ENCODE results near the gene ABLIM2. TPM values are rescaled to one million over a fixed set of nuclear protein-coding genes. Genes with fewer than 3 reads are reported as not detected.

Gene ABLIM2
- total and polyA plus RNA-seq, 2 of the 4 experiments (the other 2 are of a cell fraction) = under 0.01 to 0.10 TPM

- Histone ChIP-seq H3K27me3 (ENCODE audit: control insufficient read depth, insufficient read depth, low read length) (peaks cover 2% of the 10 kb centered on the region; the same call in 1 of the 2 replicates), H2AK9ac (replicated peaks; ENCODE audit: low read depth, low read length, poor library complexity) (no peak overlapping the region), H3K9me1 (ENCODE audit: insufficient read depth, low read length) (peaks cover 18% of the 10 kb centered on the region), H3K9me3 (ENCODE audit: control insufficient read depth, insufficient read depth, low read length) (no peaks in the 10 kb centered on the region), H3K36me3 (ENCODE audit: control insufficient read depth, insufficient read depth, low read length) (no peaks in the 10 kb centered on the region), H3K56ac (ENCODE audit: extremely low read depth, insufficient read depth, low read length) (no peak overlapping the region), H3K18ac (ENCODE audit: low read depth, low read length) (no peak overlapping the region), H3K4me3 (ENCODE audit: insufficient read depth, low read depth, low read length) (no peak overlapping the region), H3K14ac (replicated peaks; ENCODE audit: low read depth, low read length) (no peak overlapping the region), H3K4ac (ENCODE audit: low read depth, low read length) (no peak overlapping the region), H2AK5ac (ENCODE audit: low read depth, low read length) (peak overlapping the region; percentile 54), H2BK120ac (ENCODE audit: low read depth, low read length) (0 out of 2 replicates have a peak overlapping the region, but pooled peaks have one; percentile 50), H3K79me1 (ENCODE audit: low read depth in 1 of 2, low read length in 2 of 2) (peaks cover 0 to 8% of the 10 kb centered on the region in 2 experiments; a peak in 2 of 4 replicates), H3K9ac (ENCODE audit: low read depth, low read length) (no peak overlapping the region), H3K4me2 (ENCODE audit: low read depth, low read length) (no peak overlapping the region), H3K23ac (ENCODE audit: low read depth, low read length) (no peak overlapping the region), H2BK5ac (ENCODE audit: low read depth, low read length, poor library complexity, severe bottlenecking) (no peak overlapping the region), H2AFZ (replicated peaks; ENCODE audit: low read length, poor library complexity) (no peak overlapping the region), H4K8ac (ENCODE audit: low read depth in 2 of 2, low read length in 2 of 2) (no peak overlapping the region), H4K91ac (ENCODE audit: insufficient read depth, low read depth, low read length) (no peak overlapping the region), H4K20me1 (ENCODE audit: insufficient read depth, low read length) (no peaks in the 10 kb centered on the region; the same call in 1 of the 2 replicates), H3K27ac (ENCODE audit: insufficient read depth, low read length) (no peak overlapping the region), H2BK20ac (ENCODE audit: low read depth, low read length) (no peak overlapping the region; the same call in 1 of the 2 replicates), H3K4me1 (ENCODE audit: control insufficient read depth, insufficient read depth, low read length) (peaks cover 21% of the 10 kb centered on the region), H4K5ac (ENCODE audit: low read depth, low read length) (no peak overlapping the region), H2BK15ac (ENCODE audit: low read depth, low read length) (peak overlapping the region; percentile 90; the same call in 1 of the 3 replicates)
- WGBS, 2 experiments (ENCODE audit: extremely low coverage in 2 of 2, insufficient read length in 1 of 2) = 100% methylated on average over 10 of the region's 12 CpGs; no CpG with 5 or more reads in 1 of the 2 experiments
- dilution Hi-C loops (cut with HindIII; ENCODE audit: low sequenced_read_pairs, unreplicated experiment) (no loop called here), intact Hi-C loops (cut with micrococcal nuclease) (no loop called here), in situ Hi-C loops (cut with MboI; ENCODE audit: low sequenced_read_pairs) (no loop called here)
- CTCF ChIA-PET = no interaction called here
- no TSS peak for BruUV-seq (replicated peaks)
- DNase-seq (no peak), ATAC-seq (ENCODE audit: low read depth) (no peak)
- POLR2A ChIA-PET (ENCODE audit: unreplicated experiment) = no interaction called here
- no peak for TF ChIP-seq CTCF (conservative IDR thresholded peaks at IDR 0.05; ENCODE audit: low read depth, low read length)
- no peak for TF ChIP-seq MAZ (IDR thresholded peaks at IDR 0.05; ENCODE audit: borderline replicate concordance, low read depth, low read length)
- no peak for TF ChIP-seq SMC3 (IDR thresholded peaks at IDR 0.05; ENCODE audit: low read depth, low read length)
- TF ChIP-seq CEBPB (IDR thresholded peaks at IDR 0.05; ENCODE audit: low read depth, low read length) = no peak
- TF ChIP-seq CHD1 (IDR thresholded peaks at IDR 0.05; ENCODE audit: low read depth, low read length) = no peak
- no peak for TF ChIP-seq MAFK (IDR thresholded peaks at IDR 0.05; ENCODE audit: low read depth, low read length)
- TF ChIP-seq MXI1 (IDR thresholded peaks at IDR 0.05; ENCODE audit: borderline replicate concordance, low read depth, low read length) = no peak
- TF ChIP-seq ELK1 (IDR thresholded peaks at IDR 0.05; ENCODE audit: borderline replicate concordance, low read depth, low read length) = no peak
- no peak for TF ChIP-seq USF2 (IDR thresholded peaks at IDR 0.05; ENCODE audit: low read depth, low read length)
- TF ChIP-seq RCOR1 (IDR thresholded peaks at IDR 0.05; ENCODE audit: insufficient replicate concordance, low read length) = no peak
- no peak for TF ChIP-seq RFX5 (IDR thresholded peaks at IDR 0.05; ENCODE audit: low read depth, low read length)
- no peak for TF ChIP-seq NFE2L2 (IDR thresholded peaks at IDR 0.05; ENCODE audit: low read depth, low read length)
- TF ChIP-seq BHLHE40 (IDR thresholded peaks at IDR 0.05; ENCODE audit: low read depth, low read length) = no peak
- TF ChIP-seq RAD21 (IDR thresholded peaks at IDR 0.05; ENCODE audit: low read length) = no peak
- TF ChIP-seq FOS (IDR thresholded peaks at IDR 0.05; ENCODE audit: low read depth, low read length) = no peak
- TF ChIP-seq POLR2A (IDR thresholded peaks at IDR 0.05; ENCODE audit: low read depth, low read length) = no peak
Measured at GRCh38 chr4:7963691-7964090, 194.9 kb downstream of the ABLIM2 start.
